IMR-90 (cell line): Measurements from ENCODE around the gene CDK5RAP2. TPM values are rescaled to one million over a fixed set of nuclear protein-coding genes. Genes with fewer than 3 reads are reported as not detected.

Experiments used
- ATAC-seq: fragments of 200-7000 bp; cut with Tn5 transposase; 2 replicates; pipeline ENCODE4 v1.9.1; 2020; ENCODE audit warnings: low read depth, mild to moderate bottlenecking, moderate library complexity
- BruUV-seq: library from RNA; stranded (reverse); fragments of 400-500 nt; replicated peaks from 2 replicates; lab custom pipeline; 2021; lab: Mats Ljungman, UMichigan
- CTCF ChIA-PET: fragments of 300-600 bp; formaldehyde crosslinking; extraction: SDS; loops from one replicate; lab custom pipeline; 2021; ENCODE audit warnings: antibody characterized with exemption; lab: Yijun Ruan, JAX
- POLR2A ChIA-PET: fragments of 300-600 bp; sonication (Branson Sonifier 250); formaldehyde crosslinking; loops from one replicate; lab custom pipeline; 2022; ENCODE audit warnings: antibody characterized with exemption; ENCODE audit not compliant: unreplicated experiment; lab: Charles Lee
- DNase-seq: peaks from one replicate; pipeline ENCODE4 v3.0.0; 2013
- H2AFZ ChIP-seq: replicated peaks from 2 replicates; pipeline ENCODE3; 2013; ENCODE audit warnings: low read length, mild to moderate bottlenecking; ENCODE audit not compliant: poor library complexity
- H2AK5ac ChIP-seq: 2 replicates; pipeline ENCODE4 v1.6.1; 2013; ENCODE audit warnings: low read depth, low read length, inconsistent platforms
- H2AK9ac ChIP-seq: replicated peaks from 2 replicates; pipeline ENCODE3; 2013; ENCODE audit warnings: mild to moderate bottlenecking, low read depth, low read length, moderate library complexity; ENCODE audit not compliant: poor library complexity
- H2BK120ac ChIP-seq: 2 replicates; pipeline ENCODE4 v1.6.1; 2013; ENCODE audit warnings: low read depth, low read length, inconsistent platforms
- H2BK15ac ChIP-seq: 3 replicates; pipeline ENCODE4 v1.6.1; 2013; ENCODE audit warnings: low read depth, low read length, inconsistent platforms
- H2BK20ac ChIP-seq: 2 replicates; pipeline ENCODE4 v1.6.1; 2013; ENCODE audit warnings: low read depth, mild to moderate bottlenecking, inconsistent platforms, low read length, moderate library complexity
- H2BK5ac ChIP-seq: 2 replicates; pipeline ENCODE4 v1.6.1; 2013; ENCODE audit warnings: mild to moderate bottlenecking, low read depth, low read length, inconsistent platforms; ENCODE audit not compliant: poor library complexity, severe bottlenecking
- H3K14ac ChIP-seq: replicated peaks from 2 replicates; pipeline ENCODE4 v1.6.1; 2013; ENCODE audit warnings: low read depth, low read length, inconsistent platforms
- H3K18ac ChIP-seq: 2 replicates; pipeline ENCODE4 v1.6.1; 2013; ENCODE audit warnings: low read depth, low read length, control low read depth
- H3K23ac ChIP-seq: 2 replicates; pipeline ENCODE4 v1.6.1; 2013; ENCODE audit warnings: low read depth, low read length, inconsistent platforms
- H3K27ac ChIP-seq: 2 replicates; pipeline ENCODE4 v1.5.1; 2013; ENCODE audit warnings: mild to moderate bottlenecking, control low read depth, low read length; ENCODE audit not compliant: insufficient read depth
- H3K27me3 ChIP-seq: 2 replicates; pipeline ENCODE4 v1.6.1; 2013; ENCODE audit warnings: low read length; ENCODE audit not compliant: control insufficient read depth, insufficient read depth
- H3K36me3 ChIP-seq: 2 replicates; pipeline ENCODE4 v1.6.1; 2013; ENCODE audit warnings: low read length, mixed read lengths; ENCODE audit not compliant: control insufficient read depth, insufficient read depth
- H3K4ac ChIP-seq: 2 replicates; pipeline ENCODE4 v1.6.1; 2013; ENCODE audit warnings: low read depth, low read length, inconsistent platforms
- H3K4me1 ChIP-seq: 2 replicates; pipeline ENCODE4 v1.6.1; 2013; ENCODE audit warnings: low read length, mixed read lengths; ENCODE audit not compliant: control insufficient read depth, insufficient read depth
- H3K4me2 ChIP-seq: 2 replicates; pipeline ENCODE4 v1.6.1; 2013; ENCODE audit warnings: low read depth, mild to moderate bottlenecking, control low read depth, low read length, moderate library complexity
- H3K4me3 ChIP-seq: 2 replicates; pipeline ENCODE4 v1.5.1; 2013; ENCODE audit warnings: low read depth, mild to moderate bottlenecking, control low read depth, low read length, moderate library complexity; ENCODE audit not compliant: insufficient read depth
- H3K56ac ChIP-seq: 2 replicates; pipeline ENCODE4 v1.6.1; 2013; ENCODE audit warnings: low read length, inconsistent platforms; ENCODE audit not compliant: insufficient read depth; ENCODE audit errors: extremely low read depth
- H3K79me1 ChIP-seq, 2 experiments: 2 replicates each; pipeline ENCODE4 v1.6.1; 2013; ENCODE audit warnings: low read length in 2 of 2, inconsistent platforms in 1 of 2, low read depth in 1 of 2
- H3K9ac ChIP-seq: 2 replicates; pipeline ENCODE4 v1.6.1; 2013; ENCODE audit warnings: low read depth, low read length, control low read depth
- H3K9me1 ChIP-seq: 2 replicates; pipeline ENCODE4 v1.6.1; 2013; ENCODE audit warnings: low read length, inconsistent platforms; ENCODE audit not compliant: insufficient read depth
- H3K9me3 ChIP-seq: 2 replicates; pipeline ENCODE4 v1.6.1; 2013; ENCODE audit warnings: low read length; ENCODE audit not compliant: control insufficient read depth, insufficient read depth
- H4K20me1 ChIP-seq: 2 replicates; pipeline ENCODE4 v1.6.1; 2013; ENCODE audit warnings: low read length, inconsistent platforms; ENCODE audit not compliant: insufficient read depth
- H4K5ac ChIP-seq: 2 replicates; pipeline ENCODE4 v1.6.1; 2013; ENCODE audit warnings: mild to moderate bottlenecking, low read depth, low read length, control low read depth
- H4K8ac ChIP-seq, 2 experiments: 2 replicates each; pipeline ENCODE4 v1.6.1; 2013; ENCODE audit warnings: low read depth in 2 of 2, low read length in 2 of 2, control low read depth in 1 of 2, inconsistent platforms in 1 of 2
- H4K91ac ChIP-seq: 2 replicates; pipeline ENCODE4 v1.6.1; 2013; ENCODE audit warnings: low read depth, low read length, inconsistent platforms; ENCODE audit not compliant: insufficient read depth
- BHLHE40 ChIP-seq: fragments of 150-350 bp; IDR thresholded peaks from 2 replicates; pipeline ENCODE4 v1.6.1; 2016; ENCODE audit warnings: mild to moderate bottlenecking, low read depth, low read length
- CEBPB ChIP-seq: IDR thresholded peaks from 2 replicates; pipeline ENCODE4 v1.6.1; 2012; ENCODE audit warnings: low read depth, low read length, improper control_type of control experiment
- MAFK ChIP-seq: IDR thresholded peaks from 2 replicates; pipeline ENCODE4 v1.6.1; 2012; ENCODE audit warnings: low read depth, low read length, improper control_type of control experiment
- MXI1 ChIP-seq: IDR thresholded peaks from 2 replicates; pipeline ENCODE4 v1.6.1; 2012; ENCODE audit warnings: low read depth, mild to moderate bottlenecking, low read length, moderate library complexity, borderline replicate concordance
- POLR2A ChIP-seq: IDR thresholded peaks from 2 replicates; pipeline ENCODE4 v1.6.1; 2012; ENCODE audit warnings: mild to moderate bottlenecking, low read depth, low read length
- RAD21 ChIP-seq: IDR thresholded peaks from 2 replicates; pipeline ENCODE4 v1.6.1; 2012; ENCODE audit warnings: low read length, improper control_type of control experiment
- RCOR1 ChIP-seq: IDR thresholded peaks from 2 replicates; pipeline ENCODE4 v1.6.1; 2012; ENCODE audit warnings: mild to moderate bottlenecking, low read length, improper control_type of control experiment; ENCODE audit not compliant: insufficient replicate concordance
- RFX5 ChIP-seq: IDR thresholded peaks from 2 replicates; pipeline ENCODE4 v1.8.0; 2012; ENCODE audit warnings: low read depth, mild to moderate bottlenecking, low read length, moderate library complexity
- WGBS, 2 experiments: methylation state at CpG; one replicate each; pipeline versions ENCODE4 v1.1.5 to v1.1.7; 2013; ENCODE audit warnings: missing lambda C conversion rate in 2 of 2; ENCODE audit not compliant: insufficient read length in 1 of 2; ENCODE audit errors: extremely low coverage in 2 of 2; 5-methylcytosine and 5-hydroxymethylcytosine counted together
- dilution Hi-C: fragments of 300-500 bp; cut with HindIII; formaldehyde crosslinking; loops from one replicate; pipeline ENCODE4 v1.14.3; 2018; ENCODE audit warnings: low sequenced_read_pairs; ENCODE audit not compliant: unreplicated experiment
- in situ Hi-C: fragments of 300-500 bp; cut with MboI; formaldehyde crosslinking; loops from 3 replicates; pipeline ENCODE4 v1.14.3; 2019; ENCODE audit warnings: low sequenced_read_pairs, inconsistent platforms, mixed read lengths
- intact Hi-C: fragments of 100-400 bp; cut with micrococcal nuclease; formaldehyde crosslinking; loops from 2 replicates; pipeline ENCODE4 v1.10.0; 2022
- polyA plus RNA-seq, 3 experiments: library from polyadenylated mRNA; depleted of rRNA; stranded (reverse); fragments of >200 nt; gene quantifications; 2 replicates each; pipeline ENCODE4 v1.2.3, GENCODE V29; 2012; ENCODE audit warnings: low replicate concordance in 1 of 3
- total RNA-seq: library from RNA; depleted of rRNA; stranded (reverse); fragments of >200 nt; gene quantifications from 2 replicates; pipeline ENCODE4 v1.2.3, GENCODE V29; 2012

Gene CDK5RAP2
- total and polyA plus RNA-seq, 2 of the 4 experiments (the other 2 are of a cell fraction): 29.5 to 31.7 TPM

DNA sequence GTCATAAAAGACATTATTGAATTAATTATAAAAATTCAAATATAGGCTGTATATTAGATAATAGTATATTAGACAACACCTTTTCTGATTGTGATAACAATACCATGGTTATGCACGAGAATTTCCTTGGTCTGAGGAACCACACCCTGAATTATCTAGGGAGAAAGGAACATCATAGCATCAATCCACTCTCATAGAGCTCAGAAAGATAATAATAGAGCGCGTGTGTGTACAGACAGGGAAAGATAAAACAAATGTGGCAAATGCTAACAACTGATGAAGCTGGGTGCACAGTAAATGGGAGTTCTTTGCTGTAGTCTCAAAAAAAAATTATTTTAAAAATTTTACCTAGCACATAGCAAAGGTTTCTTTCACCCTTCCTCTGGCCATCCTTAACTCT lies 143.5 kb downstream of the CDK5RAP2 start:
- H3K9me1 ChIP-seq: peaks cover 24% of the 10 kb centered on the region
- in situ Hi-C loops: no loop called here
- TF ChIP-seq MXI1 (no peak), RCOR1 (no peak), CEBPB (no peak), RAD21 (no peak), MAFK (no peak), RFX5 (no peak), POLR2A (no peak), BHLHE40 (no peak)
- no peak overlapping the region for H3K4me3 ChIP-seq
- peaks cover 10% of the 10 kb centered on the region for H3K36me3 ChIP-seq
- no peak overlapping the region for H3K9ac ChIP-seq
- no peak overlapping the region for H3K14ac ChIP-seq
- H3K27ac ChIP-seq: no peak overlapping the region
- H3K56ac ChIP-seq: no peak overlapping the region
- no peak overlapping the region for H4K5ac ChIP-seq
- no peak overlapping the region for H4K91ac ChIP-seq
- H3K27me3 ChIP-seq: no peaks in the 10 kb centered on the region
- peak overlapping the region; percentile 66; the same call in 1 of the 3 replicates for H2BK15ac ChIP-seq
- ChIA-PET POLR2A (no interaction called here), CTCF (no interaction called here)
- H3K18ac ChIP-seq: 0 out of 2 replicates have a peak overlapping the region, but pooled peaks have one; percentile 28
- DNase-seq: no peak
- dilution Hi-C loops: no loop called here
- H4K20me1 ChIP-seq: no peaks in the 10 kb centered on the region
- ATAC-seq: no peak
- H3K4me2 ChIP-seq: no peak overlapping the region
- no peak overlapping the region for H3K23ac ChIP-seq
- no peak overlapping the region for H2BK20ac ChIP-seq
- H3K4ac ChIP-seq: no peak overlapping the region
- peak overlapping the region; percentile 72; the same call in 1 of the 2 replicates for H2BK120ac ChIP-seq
- BruUV-seq: no TSS peak
- no CpG with 5 or more reads among the region's 3 CpGs for WGBS, 2 experiments
- peak overlapping the region; percentile 48; the same call in 1 of the 2 replicates for H2AK5ac ChIP-seq
- no peak overlapping the region for H2AFZ ChIP-seq
- H2BK5ac ChIP-seq: peak overlapping the region; percentile 51
- peaks cover 25% of the 10 kb centered on the region for H3K4me1 ChIP-seq
- no peaks in the 10 kb centered on the region for H3K9me3 ChIP-seq
- peak overlapping the region; percentile 8 to 35; a peak in 2 of 4 replicates for H4K8ac ChIP-seq
- no peak overlapping the region for H2AK9ac ChIP-seq
- peaks cover 18 to 43% of the 10 kb centered on the region in 2 experiments; a peak in 3 of 4 replicates for H3K79me1 ChIP-seq
- intact Hi-C loops: no loop called here
